Mucosa of rectum (tissue), 2 donors: Measurements from ENCODE around the gene PABPN1.
A peak's percentile ranks its signal among the peaks of the same experiment; 100 is the strongest.

Experiments
- H3K27ac ChIP-seq, 2 donors: one replicate each; pipeline ENCODE4 v1.7.0; 2013; ENCODE audit warnings: inconsistent platforms in 2 of 2, low read depth in 2 of 2, low read length in 2 of 2
- H3K27me3 ChIP-seq, 2 donors: one replicate each; pipeline ENCODE4 v1.7.0; 2013; ENCODE audit warnings: low read length in 2 of 2; ENCODE audit not compliant: control insufficient read depth in 2 of 2, insufficient read depth in 2 of 2
- H3K36me3 ChIP-seq, 2 donors: one replicate each; pipeline ENCODE4 v1.7.0; 2013; ENCODE audit warnings: low read length in 2 of 2; ENCODE audit not compliant: control insufficient read depth in 2 of 2, insufficient read depth in 2 of 2
- H3K4me1 ChIP-seq, 2 donors: one replicate each; pipeline ENCODE4 v1.7.0; 2013; ENCODE audit warnings: low read length in 2 of 2, mild to moderate bottlenecking in 1 of 2; ENCODE audit not compliant: control insufficient read depth in 2 of 2, insufficient read depth in 2 of 2
- H3K4me3 ChIP-seq, 2 donors: one replicate each; pipeline ENCODE4 v1.7.0; 2013; ENCODE audit warnings: low read length in 2 of 2
- H3K9ac ChIP-seq, 2 donors: one replicate each; pipeline ENCODE4 v1.7.0; 2013; ENCODE audit warnings: low read length in 2 of 2, low read depth in 1 of 2, mild to moderate bottlenecking in 1 of 2
- H3K9me3 ChIP-seq, 2 donors: one replicate each; pipeline ENCODE4 v1.7.0; 2013; ENCODE audit warnings: low read length in 2 of 2; ENCODE audit not compliant: control insufficient read depth in 2 of 2
- donor health status: healthy.
- donor health status: Normal muscosa, but diverticular disease.

Gene PABPN1

GRCh38 chr14:23294734-23295561 is 26.3 kb upstream of the PABPN1 start:
- Histone ChIP-seq H3K27me3 (no peaks in the 10 kb centered on the region), H3K27ac (no peak overlapping the region), H3K4me1 (peaks cover 5 to 6% of the 10 kb centered on the region in 2 donors), H3K36me3 (peaks cover 0 to 16% of the 10 kb centered on the region in 2 donors), H3K4me3 (peak overlapping the region in 1 of 2 donors; percentile 14), H3K9me3 (no peaks in the 10 kb centered on the region), H3K9ac (no peak overlapping the region)

GRCh38 chr14:23296012-23296777 is 25.1 kb upstream of the PABPN1 start:
- Histone ChIP-seq H3K4me3 (no peak overlapping the region), H3K9ac (no peak overlapping the region), H3K4me1 (peaks cover 14 to 16% of the 10 kb centered on the region in 2 donors), H3K36me3 (peaks cover 0 to 16% of the 10 kb centered on the region in 2 donors), H3K9me3 (no peaks in the 10 kb centered on the region), H3K27me3 (no peaks in the 10 kb centered on the region), H3K27ac (no peak overlapping the region)

- Histone ChIP-seq H3K9ac (no peak overlapping the region), H3K9me3 (no peaks in the 10 kb centered on the region), H3K27me3 (no peaks in the 10 kb centered on the region), H3K4me3 (no peak overlapping the region), H3K27ac (no peak overlapping the region), H3K4me1 (peaks cover 14 to 16% of the 10 kb centered on the region in 2 donors), H3K36me3 (peaks cover 0 to 16% of the 10 kb centered on the region in 2 donors)
Observed at GRCh38 chr14:23297096-23297495, 24.2 kb upstream of the PABPN1 start.

GRCh38 chr14:23297611-23298277 is 23.5 kb upstream of the PABPN1 start:
- Histone ChIP-seq H3K4me1 (peaks cover 18 to 20% of the 10 kb centered on the region in 2 donors), H3K4me3 (no peak overlapping the region), H3K9ac (no peak overlapping the region), H3K27ac (no peak overlapping the region), H3K27me3 (no peaks in the 10 kb centered on the region), H3K36me3 (peaks cover 0 to 16% of the 10 kb centered on the region in 2 donors), H3K9me3 (no peaks in the 10 kb centered on the region)

- peaks cover 0 to 16% of the 10 kb centered on the region in 2 donors for H3K36me3 ChIP-seq
- no peak overlapping the region for H3K27ac ChIP-seq
- no peak overlapping the region for H3K9ac ChIP-seq
- H3K4me3 ChIP-seq = no peak overlapping the region
- no peaks in the 10 kb centered on the region for H3K9me3 ChIP-seq
- H3K4me1 ChIP-seq = peaks cover 21 to 25% of the 10 kb centered on the region in 2 donors
- H3K27me3 ChIP-seq = no peaks in the 10 kb centered on the region
Observed at GRCh38 chr14:23299211-23299957, 21.9 kb upstream of the PABPN1 start.

- peak overlapping the region; percentile 86 to 91 for H3K9ac ChIP-seq
- H3K27ac ChIP-seq = peak overlapping the region; percentile 98 to 99
- peak overlapping the region; percentile 96 for H3K4me3 ChIP-seq
- peaks cover 21 to 22% of the 10 kb centered on the region in 2 donors for H3K4me1 ChIP-seq
- no peaks in the 10 kb centered on the region for H3K9me3 ChIP-seq
- H3K36me3 ChIP-seq = peaks cover 0 to 16% of the 10 kb centered on the region in 2 donors
- H3K27me3 ChIP-seq = no peaks in the 10 kb centered on the region
Observed at GRCh38 chr14:23299986-23300686, 21.1 kb upstream of the PABPN1 start.

GRCh38 chr14:23300687-23301223 is 20.5 kb upstream of the PABPN1 start:
- Histone ChIP-seq H3K9me3 (no peaks in the 10 kb centered on the region), H3K27me3 (no peaks in the 10 kb centered on the region), H3K36me3 (peaks cover 0 to 16% of the 10 kb centered on the region in 2 donors), H3K4me3 (peak overlapping the region; percentile 96), H3K4me1 (peaks cover 24 to 28% of the 10 kb centered on the region in 2 donors), H3K27ac (peak overlapping the region; percentile 98 to 99), H3K9ac (peak overlapping the region; percentile 86 to 91)

- Histone ChIP-seq H3K27me3 (no peaks in the 10 kb centered on the region), H3K27ac (peak overlapping the region; percentile 98 to 99), H3K36me3 (peaks cover 0 to 15% of the 10 kb centered on the region in 2 donors), H3K9me3 (no peaks in the 10 kb centered on the region), H3K9ac (peak overlapping the region; percentile 89 to 91), H3K4me3 (peak overlapping the region; percentile 96), H3K4me1 (peaks cover 30 to 35% of the 10 kb centered on the region in 2 donors)
Observed at GRCh38 chr14:23301288-23301968, 19.8 kb upstream of the PABPN1 start.
